ENCODE results near the gene OTP.
"Not testable (repeated sequence)": the region's sequence is repeated elsewhere in the genome, so short reads cannot be mapped to it uniquely, and the experiment has no call there.

OTP gene

GRCh38 chr5:77599679-77600078 lies 38.8 kb downstream of the OTP start:
- FAIRE-seq: no peak

- no peak for FAIRE-seq
Measured at GRCh38 chr5:77590347-77590746, 48.2 kb downstream of the OTP start.

GRCh38 chr5:77588175-77588574 lies 50.3 kb downstream of the OTP start:
- FAIRE-seq: no peak

- FAIRE-seq: no peak
Measured at GRCh38 chr5:77586101-77586500, 52.4 kb downstream of the OTP start.

GRCh38 chr5:77582143-77582542 lies 56.4 kb downstream of the OTP start:
- FAIRE-seq: not testable (repeated sequence)
